ENCODE results near the gene BSN. TPM values are rescaled to one million over a fixed set of nuclear protein-coding genes. Genes with fewer than 3 reads are reported as not detected.

The BSN gene
- polyA plus RNA-seq, 10 donors = 0.63 to 1.2 (median 0.91) TPM

DNA sequence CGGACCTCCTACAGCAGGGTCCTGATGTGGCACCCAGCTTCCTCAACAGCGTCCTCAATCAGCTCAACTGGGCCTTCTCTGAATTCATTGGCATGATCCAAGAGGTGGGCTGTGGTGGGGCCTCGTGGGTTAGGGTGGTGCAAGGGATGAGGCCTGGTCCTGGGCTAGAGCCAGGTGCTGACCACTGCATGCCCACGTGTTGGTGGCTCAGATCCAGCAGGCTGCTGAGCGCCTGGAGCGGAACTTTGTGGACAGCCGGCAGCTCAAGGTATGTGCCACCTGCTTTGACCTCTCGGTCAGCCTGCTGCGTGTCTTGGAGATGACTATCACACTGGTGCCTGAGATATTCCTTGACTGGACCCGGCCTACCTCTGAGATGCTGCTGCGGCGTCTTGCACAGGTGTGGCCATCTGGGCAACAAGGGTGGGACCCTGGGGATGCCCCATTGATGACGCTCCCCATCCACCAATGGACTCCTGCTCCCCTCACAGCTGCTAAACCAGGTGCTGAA lies 161.4 kb downstream of the BSN start:
- DNase-seq = no peak

GRCh38 chr3:49716169-49716568 lies 161.9 kb downstream of the BSN start:
- no peak for DNase-seq

- no peak for DNase-seq
Observed at GRCh38 chr3:49716691-49717210, 162.5 kb downstream of the BSN start.

DNA sequence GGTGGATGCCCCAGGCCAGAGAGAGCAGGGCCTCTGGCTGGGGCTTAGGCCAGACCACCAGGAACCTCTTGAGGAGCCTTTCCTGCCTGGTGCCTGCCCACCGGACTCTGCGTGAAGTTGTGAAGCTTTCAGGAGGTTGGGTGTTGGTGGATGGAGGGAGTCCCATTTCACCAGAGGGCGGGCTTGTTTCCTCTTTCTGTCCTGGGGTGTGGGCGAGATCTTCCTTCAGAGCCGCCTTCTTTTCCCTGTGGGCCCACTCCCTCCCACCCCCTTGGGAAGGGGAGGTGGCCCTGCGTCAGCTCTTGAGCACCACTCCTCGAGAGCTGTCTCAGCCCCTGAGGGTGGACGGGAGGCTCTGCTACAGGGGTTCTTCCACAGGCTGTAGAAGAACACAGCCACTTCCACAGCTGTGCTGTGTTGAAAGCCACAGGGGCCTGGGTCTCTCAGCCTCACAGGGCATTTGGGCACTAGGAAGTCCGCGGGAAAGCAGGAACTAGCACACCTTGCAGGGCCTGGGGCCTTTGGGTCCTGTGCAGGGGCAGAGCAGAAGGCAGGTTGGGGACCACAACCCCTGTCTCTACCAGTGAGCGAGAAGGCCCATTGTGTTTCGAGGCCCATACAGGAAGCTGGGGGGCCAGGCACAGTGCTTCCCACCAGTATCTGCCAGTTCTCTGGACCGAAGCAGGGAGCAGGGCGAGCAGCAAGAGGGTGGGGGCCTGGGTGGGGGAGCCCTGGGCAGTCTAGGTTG lies 163.1 kb downstream of the BSN start:
- no peak for DNase-seq

- peak in 1 of 3 donors; percentile 59 for DNase-seq
Observed at GRCh38 chr3:49717959-49718857, 163.9 kb downstream of the BSN start.

GRCh38 chr3:49718858-49719213 lies 164.6 kb downstream of the BSN start:
- no peak for DNase-seq

DNA sequence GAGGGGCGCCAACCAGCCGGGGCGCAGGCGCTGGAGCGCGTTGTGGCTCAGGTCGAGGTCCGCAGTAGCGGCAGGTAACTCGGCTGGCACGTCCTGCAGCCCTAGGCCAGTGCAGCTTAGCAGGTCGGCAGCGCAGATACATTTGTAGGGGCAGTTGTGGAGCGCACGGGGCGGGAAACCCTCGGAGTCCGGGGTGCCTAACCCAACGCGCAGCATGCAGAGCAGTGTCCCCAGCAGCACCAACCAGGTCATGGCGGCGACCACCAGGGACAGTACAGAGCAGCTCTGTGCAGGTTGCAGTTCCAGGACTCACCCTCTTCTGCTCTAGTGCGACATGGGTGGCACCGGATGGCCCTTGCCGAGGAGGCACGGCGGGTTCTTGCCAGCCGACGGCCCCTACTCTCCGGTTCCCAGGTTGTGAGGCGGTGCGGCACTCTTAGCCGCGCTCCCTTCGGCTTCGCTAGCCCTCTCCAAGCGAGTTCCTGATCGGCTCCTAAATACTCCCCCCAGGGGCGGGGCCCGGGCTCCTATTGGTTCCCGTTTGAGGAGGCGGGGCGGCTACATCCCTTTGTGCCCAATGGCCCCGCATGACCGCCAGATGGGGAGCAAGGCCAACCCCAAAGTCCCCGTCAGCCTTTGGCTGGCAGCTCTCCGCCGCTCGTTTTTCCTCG lies 165.1 kb downstream of the BSN start, which contains the start of gene AMIGO3:
Gene AMIGO3, minus strand, starts transcription at position 471 of the 671 bp plus-strand sequence. Its CDS starts 219 bp downstream, at position 252.
- peak; percentile 89 to 97 (median 92) for DNase-seq

Other genes starting within 250 kb of the BSN start
- 10 to 100 TPM; 30.0 to 66.4 (median 46.6) TPM for gene USP4, start 214.4 kb upstream of the BSN start, polyA plus RNA-seq (ENCODE audit: insufficient read length in 10 of 10)
- 100 to 1,000 TPM in 7 of 10 donors, 10 to 100 TPM in 3; 81.4 to 150 (median 113) TPM for gene GPX1, start 196.1 kb upstream of the BSN start, polyA plus RNA-seq (ENCODE audit: insufficient read length in 10 of 10)
- gene RHOA, start 142.5 kb upstream of the BSN start, polyA plus RNA-seq (ENCODE audit: insufficient read length in 10 of 10) = 100 to 1,000 TPM; 383 to 515 (median 449) TPM
- gene TCTA, start 142.1 kb upstream of the BSN start, polyA plus RNA-seq (ENCODE audit: insufficient read length in 10 of 10) = 10 to 100 TPM; 13.4 to 18.6 (median 16.0) TPM
- 10 to 100 TPM in 6 of 10 donors, 1 to 10 TPM in 4; 6.6 to 16.7 (median 10.1) TPM for gene AMT, start 132.0 kb upstream of the BSN start, polyA plus RNA-seq (ENCODE audit: insufficient read length in 10 of 10)
- 10 to 100 TPM in 9 of 10 donors, 1 to 10 TPM in 1; 8.6 to 19.4 (median 14.1) TPM for gene NICN1, start 125.2 kb upstream of the BSN start, polyA plus RNA-seq (ENCODE audit: insufficient read length in 10 of 10)
- gene DAG1, start 84.2 kb upstream of the BSN start, polyA plus RNA-seq (ENCODE audit: insufficient read length in 10 of 10) = 100 to 1,000 TPM; 155 to 247 (median 209) TPM
- gene APEH, start 119.9 kb downstream of the BSN start, polyA plus RNA-seq (ENCODE audit: insufficient read length in 10 of 10) = 10 to 100 TPM; 55.5 to 64.8 (median 59.7) TPM
- gene MST1, start 135.0 kb downstream of the BSN start, polyA plus RNA-seq (ENCODE audit: insufficient read length in 10 of 10) = 10 to 100 TPM in 3 of 10 donors, 1 to 10 TPM in 7; 5.0 to 14.2 (median 8.1) TPM
- gene RNF123, start 135.1 kb downstream of the BSN start, polyA plus RNA-seq (ENCODE audit: insufficient read length in 10 of 10) = 10 to 100 TPM; 28.4 to 45.3 (median 41.6) TPM
- gene AMIGO3, start 165.2 kb downstream of the BSN start, polyA plus RNA-seq (ENCODE audit: insufficient read length in 10 of 10) = 1 to 10 TPM; 1.3 to 3.8 (median 2.0) TPM
- 10 to 100 TPM in 7 of 10 donors, 1 to 10 TPM in 3; 8.3 to 15.3 (median 12.0) TPM for gene GMPPB, start 169.5 kb downstream of the BSN start, polyA plus RNA-seq (ENCODE audit: insufficient read length in 10 of 10)
- 10 to 100 TPM; 19.5 to 31.5 (median 23.3) TPM for gene IP6K1, start 232.1 kb downstream of the BSN start, polyA plus RNA-seq (ENCODE audit: insufficient read length in 10 of 10)
- under 1 TPM in 4 of 10 donors, not detected in 6; 0.10 to 0.45 (median 0.19) TPM for gene CDHR4, start 245.4 kb downstream of the BSN start, polyA plus RNA-seq (ENCODE audit: insufficient read length in 10 of 10)
- 10 to 100 TPM in 3 of 10 donors, 1 to 10 TPM in 7; 4.3 to 18.7 (median 7.8) TPM for gene INKA1, start 248.8 kb downstream of the BSN start, polyA plus RNA-seq (ENCODE audit: insufficient read length in 10 of 10)